Loucy (cell line): ENCODE results near the gene UPK3B.
"Not testable (repeated sequence)": the region's sequence is repeated elsewhere in the genome, so short reads cannot be mapped to it uniquely, and the experiment has no call there.

Experiments
- H2AFZ ChIP-seq: fragments of 200-600 bp; sonication (generic); 2 replicates; pipeline ENCODE4 v1.6.0; 2016; ENCODE audit warnings: antibody characterized with exemption, mild to moderate bottlenecking, low read length, moderate library complexity
- H3F3A ChIP-seq: fragments of 200-600 bp; 2 replicates; pipeline ENCODE4 v1.6.0; 2016; ENCODE audit warnings: antibody characterized with exemption, low read depth, mild to moderate bottlenecking
- H3K27me3 ChIP-seq: fragments of 200-600 bp; sonication (generic); 2 replicates; pipeline ENCODE4 v1.6.1; 2014; ENCODE audit warnings: low read length, mild to moderate bottlenecking; ENCODE audit not compliant: insufficient read depth, poor library complexity, severe bottlenecking
- H3K36me3 ChIP-seq: fragments of 200-600 bp; sonication (generic); 2 replicates; pipeline ENCODE4 v1.6.1; 2016; ENCODE audit warnings: low read length; ENCODE audit not compliant: insufficient read depth
- H3K4me1 ChIP-seq: fragments of 200-600 bp; sonication (generic); 2 replicates; pipeline ENCODE4 v1.5.1; 2014; ENCODE audit warnings: low read length, mild to moderate bottlenecking; ENCODE audit not compliant: insufficient read depth, poor library complexity, severe bottlenecking
- H3K4me2 ChIP-seq: fragments of 200-600 bp; sonication (generic); 2 replicates; pipeline ENCODE4 v1.6.0; 2014; ENCODE audit warnings: antibody characterized with exemption, low read length, low read depth, mild to moderate bottlenecking; ENCODE audit not compliant: poor library complexity, severe bottlenecking
- H3K4me3 ChIP-seq: fragments of 200-600 bp; sonication (generic); 2 replicates; pipeline ENCODE4 v1.5.1; 2014; ENCODE audit warnings: low read length, mild to moderate bottlenecking, mixed read lengths; ENCODE audit not compliant: poor library complexity, severe bottlenecking
- H3K79me2 ChIP-seq: fragments of 200-600 bp; sonication (generic); 2 replicates; pipeline ENCODE4 v1.6.1; 2014; ENCODE audit warnings: low read length; ENCODE audit not compliant: insufficient read depth
- H3K9ac ChIP-seq: fragments of 200-600 bp; sonication (generic); 2 replicates; pipeline ENCODE4 v1.6.0; 2014; ENCODE audit warnings: mild to moderate bottlenecking, low read depth, low read length, moderate library complexity; ENCODE audit not compliant: poor library complexity, severe bottlenecking
- H3K9me2 ChIP-seq: fragments of 200-600 bp; sonication (generic); replicated peaks from 2 replicates; pipeline ENCODE4 v1.6.1; 2016; ENCODE audit warnings: low read depth, low read length, mixed read lengths
- H3K9me3 ChIP-seq: fragments of 200-600 bp; sonication (generic); 2 replicates; pipeline ENCODE4 v1.6.1; 2014; ENCODE audit warnings: mild to moderate bottlenecking, antibody characterized with exemption, low read length, low read depth; ENCODE audit not compliant: insufficient read depth
- H4K20me1 ChIP-seq: fragments of 200-600 bp; sonication (generic); 2 replicates; pipeline ENCODE4 v1.6.0; 2014; ENCODE audit warnings: antibody characterized with exemption, low read length, mild to moderate bottlenecking; ENCODE audit not compliant: insufficient read depth, poor library complexity, severe bottlenecking

Gene UPK3B

DNA sequence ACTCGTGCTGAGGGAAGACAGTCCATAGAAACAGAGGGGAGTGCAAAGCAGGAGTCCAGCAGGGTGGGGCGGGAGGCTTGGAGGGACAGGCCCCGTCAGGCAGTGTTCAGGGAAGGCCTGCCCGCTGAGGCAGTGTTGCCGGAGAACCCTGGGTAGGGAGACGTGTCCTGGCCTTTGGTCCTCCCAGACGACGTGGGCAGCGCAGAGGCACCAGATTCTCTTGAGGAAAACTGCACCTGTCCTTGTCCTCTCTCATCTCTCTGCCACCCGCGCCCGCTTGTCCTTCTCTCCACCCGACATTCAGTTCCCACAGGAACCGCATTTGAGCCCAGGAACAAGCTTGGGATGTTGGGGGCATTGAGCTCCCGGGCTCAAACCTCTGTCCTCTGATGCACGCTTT lies 14.6 kb upstream of the UPK3B start:
- H3K4me1 ChIP-seq, H3K9me3 ChIP-seq, H4K20me1 ChIP-seq, H3K9ac ChIP-seq, H3K79me2 ChIP-seq, H3K9me2 ChIP-seq, H3K4me2 ChIP-seq, H2AFZ ChIP-seq, H3K4me3 ChIP-seq, H3K36me3 ChIP-seq, H3K27me3 ChIP-seq, H3F3A ChIP-seq: not testable (repeated sequence)

DNA sequence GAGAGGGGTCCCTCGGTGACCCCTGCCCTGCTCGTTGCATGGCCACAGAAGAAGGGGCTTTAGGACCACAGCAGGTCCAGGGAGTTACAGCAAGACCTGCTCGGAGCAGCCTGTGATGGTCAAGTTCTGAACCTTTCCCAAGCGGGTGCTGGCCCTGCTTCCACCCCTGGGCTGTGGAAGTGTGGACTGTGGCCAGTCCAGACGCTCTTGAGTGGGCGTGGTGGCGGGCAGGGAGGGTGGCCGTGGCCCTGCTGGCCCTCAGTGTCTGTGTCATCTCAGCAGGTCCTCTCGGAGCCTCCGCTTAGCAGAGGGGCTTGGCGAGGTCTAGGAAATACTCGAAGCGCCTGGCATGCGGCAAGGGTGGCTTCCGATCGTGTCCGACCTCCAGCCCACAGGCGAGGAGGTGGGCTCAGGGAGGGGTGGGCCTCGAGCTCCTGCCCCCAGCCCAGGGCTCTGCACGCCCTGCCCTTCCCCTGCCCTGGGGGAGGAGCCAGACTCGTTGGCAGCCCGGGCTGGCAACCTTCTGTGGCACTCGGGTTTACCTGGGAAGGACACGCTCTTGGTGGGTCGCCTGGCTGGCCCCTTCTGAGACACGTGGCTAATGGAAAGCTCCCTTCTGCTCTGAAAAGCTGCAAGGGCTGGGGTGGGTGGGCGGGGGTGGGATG lies 12.3 kb upstream of the UPK3B start:
- H3K9me3 ChIP-seq, H3K27me3 ChIP-seq, H2AFZ ChIP-seq, H3K36me3 ChIP-seq, H3K4me1 ChIP-seq, H3K79me2 ChIP-seq, H3F3A ChIP-seq, H4K20me1 ChIP-seq, H3K4me3 ChIP-seq, H3K9me2 ChIP-seq, H3K9ac ChIP-seq, H3K4me2 ChIP-seq: not testable (repeated sequence)

DNA sequence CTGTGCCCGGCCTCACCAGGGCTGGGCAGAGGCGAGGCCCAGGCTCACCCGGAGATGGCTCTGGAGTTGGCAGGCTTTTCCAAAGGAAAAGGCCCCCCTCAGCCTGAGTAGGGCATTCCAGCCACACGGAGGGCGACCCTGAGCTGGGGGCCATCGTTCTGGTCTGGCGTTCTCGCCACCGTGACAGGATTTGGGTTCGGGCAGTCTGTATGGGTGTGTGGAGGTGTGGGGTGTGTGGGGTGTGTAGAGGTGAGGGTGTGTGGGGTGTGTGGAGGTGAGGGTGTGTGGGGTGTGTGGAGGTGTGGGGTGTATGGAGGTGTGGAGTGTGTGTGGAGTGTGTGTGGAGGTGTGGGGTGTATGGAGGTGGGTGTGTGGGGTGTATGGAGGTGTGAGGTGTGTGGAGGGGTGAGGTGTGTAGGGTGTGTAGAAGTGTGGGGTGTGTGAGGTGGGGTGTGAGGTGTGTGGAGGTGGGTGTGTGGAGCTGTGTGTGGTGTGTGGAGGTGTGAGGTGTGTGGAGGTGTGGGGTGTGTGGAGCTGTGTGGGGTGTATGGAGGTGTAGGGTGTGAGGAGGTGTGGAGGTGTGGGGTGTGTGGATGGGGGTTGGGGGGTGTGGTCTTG lies 11.7 kb upstream of the UPK3B start:
- H3K9ac ChIP-seq, H2AFZ ChIP-seq, H3K4me3 ChIP-seq, H4K20me1 ChIP-seq, H3K79me2 ChIP-seq, H3K4me2 ChIP-seq, H3K36me3 ChIP-seq, H3K9me3 ChIP-seq, H3K9me2 ChIP-seq, H3K4me1 ChIP-seq, H3K27me3 ChIP-seq, H3F3A ChIP-seq: not testable (repeated sequence)

DNA sequence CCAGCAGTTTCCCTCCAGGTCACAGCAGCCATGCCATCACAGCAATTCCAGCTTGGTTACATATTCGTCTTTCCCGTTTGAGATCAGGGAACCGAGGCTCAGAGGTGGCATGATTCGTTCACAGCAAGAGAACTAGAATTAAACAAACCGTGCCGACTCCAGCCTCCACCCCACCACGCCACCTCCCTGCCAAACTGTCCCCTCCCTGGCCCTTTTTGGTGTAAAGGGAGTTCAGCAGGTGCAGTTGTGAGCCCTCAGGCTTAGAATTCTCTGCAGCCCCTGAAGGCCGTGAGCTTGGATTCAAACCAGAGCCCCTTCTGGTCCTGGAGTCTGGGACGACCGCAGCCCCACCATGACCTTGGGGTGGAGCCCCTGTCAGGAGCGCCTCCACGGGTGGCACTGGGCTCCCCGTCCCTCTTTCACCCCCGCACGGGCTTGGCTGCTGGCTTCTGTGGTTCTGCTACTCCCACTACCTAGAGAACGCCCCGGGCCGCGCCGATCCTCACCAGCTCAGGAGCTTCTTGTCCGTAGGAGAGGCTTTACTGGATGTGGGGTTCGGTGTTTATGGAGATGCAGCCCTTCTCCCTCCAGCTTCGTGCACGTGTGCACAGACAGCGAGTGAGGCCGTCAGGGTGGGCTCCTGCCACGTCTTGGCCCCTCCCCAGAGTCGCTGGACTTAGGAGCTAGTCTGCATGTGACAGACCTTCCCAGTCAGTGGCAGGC lies 11.0 kb upstream of the UPK3B start:
- not testable (repeated sequence) for H3K27me3 ChIP-seq, H4K20me1 ChIP-seq, H3K9me2 ChIP-seq, H3K4me3 ChIP-seq, H3K9ac ChIP-seq, H2AFZ ChIP-seq, H3K4me1 ChIP-seq, H3K4me2 ChIP-seq, H3K36me3 ChIP-seq, H3K79me2 ChIP-seq, H3F3A ChIP-seq, H3K9me3 ChIP-seq

DNA sequence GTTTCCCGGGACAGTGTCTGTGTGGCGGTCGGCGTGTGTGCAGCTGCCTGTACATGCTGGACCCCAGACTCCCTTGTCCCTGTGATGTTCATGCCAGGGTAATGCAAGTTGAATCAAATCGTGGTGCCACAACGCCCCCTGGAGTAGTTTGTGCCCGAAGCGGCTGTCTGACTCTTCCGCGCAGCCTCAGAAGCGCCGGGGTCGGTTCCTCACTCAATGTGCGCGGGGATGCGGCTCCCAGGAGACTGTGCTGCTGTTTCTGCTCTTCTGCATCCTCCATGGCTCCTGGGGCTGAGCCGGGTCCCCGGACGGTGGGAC lies 10.5 kb upstream of the UPK3B start:
- H3K4me3 ChIP-seq, H3K9me3 ChIP-seq, H2AFZ ChIP-seq, H3K9me2 ChIP-seq, H3K4me2 ChIP-seq, H4K20me1 ChIP-seq, H3K9ac ChIP-seq, H3K4me1 ChIP-seq, H3K27me3 ChIP-seq, H3K79me2 ChIP-seq, H3K36me3 ChIP-seq, H3F3A ChIP-seq: not testable (repeated sequence)

DNA sequence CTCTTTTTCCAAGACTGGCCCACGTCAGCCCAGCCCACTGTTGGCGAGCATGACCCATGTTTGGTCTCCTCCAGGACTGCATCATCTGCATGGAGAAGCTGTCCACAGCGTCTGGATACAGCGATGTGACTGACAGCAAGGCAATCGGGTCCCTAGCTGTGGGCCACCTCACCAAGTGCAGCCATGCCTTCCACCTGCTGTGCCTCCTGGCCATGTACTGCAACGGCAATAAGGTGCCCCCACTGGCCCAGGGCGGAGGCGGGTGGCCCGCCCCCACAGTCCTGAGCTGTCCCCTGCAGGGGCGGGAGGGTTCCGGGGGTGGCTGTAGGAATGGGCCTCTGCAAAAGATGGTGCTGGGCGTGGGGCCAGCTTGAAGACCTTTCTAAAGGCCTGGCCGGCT lies 8.1 kb upstream of the UPK3B start:
- not testable (repeated sequence) for H4K20me1 ChIP-seq, H3K4me1 ChIP-seq, H3K4me2 ChIP-seq, H3K36me3 ChIP-seq, H3F3A ChIP-seq, H3K4me3 ChIP-seq, H3K27me3 ChIP-seq, H3K79me2 ChIP-seq, H2AFZ ChIP-seq, H3K9me3 ChIP-seq, H3K9me2 ChIP-seq, H3K9ac ChIP-seq

DNA sequence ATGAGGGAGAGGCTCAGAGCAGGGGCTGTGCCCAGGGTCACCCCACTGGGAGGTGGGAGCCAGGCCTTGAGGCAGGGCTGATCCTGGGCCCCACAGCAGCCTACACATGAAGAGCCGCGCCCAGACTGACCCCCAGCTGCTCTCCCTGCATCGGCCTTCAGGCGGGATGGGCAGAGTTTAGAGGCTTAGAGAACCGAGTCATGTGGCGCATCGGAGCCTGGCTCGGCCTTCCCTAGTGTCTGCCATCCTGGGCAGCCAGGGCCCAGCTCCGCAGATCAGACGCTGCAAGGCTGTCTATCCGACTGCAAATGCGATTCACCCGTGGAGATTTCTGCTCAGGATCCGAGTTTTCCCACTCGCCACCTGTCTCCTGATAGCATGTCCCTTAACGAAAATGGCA lies 7.5 kb upstream of the UPK3B start:
- H4K20me1 ChIP-seq, H3K9ac ChIP-seq, H3K9me2 ChIP-seq, H3K4me1 ChIP-seq, H3K27me3 ChIP-seq, H3K36me3 ChIP-seq, H3K4me2 ChIP-seq, H3K9me3 ChIP-seq, H2AFZ ChIP-seq, H3K4me3 ChIP-seq, H3K79me2 ChIP-seq, H3F3A ChIP-seq: not testable (repeated sequence)
